IMR-90 (cell line): ENCODE results near the gene SNRPA1. TPM values are rescaled to one million over a fixed set of nuclear protein-coding genes. Genes with fewer than 3 reads are reported as not detected.
"Not testable (repeated sequence)": the region's sequence is repeated elsewhere in the genome, so short reads cannot be mapped to it uniquely, and the experiment has no call there.

Experiments used
- ATAC-seq: fragments of 200-7000 bp; cut with Tn5 transposase; 2 replicates; pipeline ENCODE4 v1.9.1; 2020; ENCODE audit warnings: low read depth, mild to moderate bottlenecking, moderate library complexity
- BruUV-seq: library from RNA; stranded (reverse); fragments of 400-500 nt; replicated peaks from 2 replicates; lab custom pipeline; 2021; lab: Mats Ljungman, UMichigan
- CTCF ChIA-PET: fragments of 300-600 bp; formaldehyde crosslinking; extraction: SDS; loops from one replicate; lab custom pipeline; 2021; ENCODE audit warnings: antibody characterized with exemption; lab: Yijun Ruan, JAX
- POLR2A ChIA-PET: fragments of 300-600 bp; sonication (Branson Sonifier 250); formaldehyde crosslinking; loops from one replicate; lab custom pipeline; 2022; ENCODE audit warnings: antibody characterized with exemption; ENCODE audit not compliant: unreplicated experiment; lab: Charles Lee
- DNase-seq: peaks from one replicate; pipeline ENCODE4 v3.0.0; 2013
- H2AFZ ChIP-seq: replicated peaks from 2 replicates; pipeline ENCODE3; 2013; ENCODE audit warnings: low read length, mild to moderate bottlenecking; ENCODE audit not compliant: poor library complexity
- H2AK5ac ChIP-seq: 2 replicates; pipeline ENCODE4 v1.6.1; 2013; ENCODE audit warnings: low read depth, low read length, inconsistent platforms
- H2AK9ac ChIP-seq: replicated peaks from 2 replicates; pipeline ENCODE3; 2013; ENCODE audit warnings: mild to moderate bottlenecking, low read depth, low read length, moderate library complexity; ENCODE audit not compliant: poor library complexity
- H2BK120ac ChIP-seq: 2 replicates; pipeline ENCODE4 v1.6.1; 2013; ENCODE audit warnings: low read depth, low read length, inconsistent platforms
- H2BK15ac ChIP-seq: 3 replicates; pipeline ENCODE4 v1.6.1; 2013; ENCODE audit warnings: low read depth, low read length, inconsistent platforms
- H2BK20ac ChIP-seq: 2 replicates; pipeline ENCODE4 v1.6.1; 2013; ENCODE audit warnings: low read depth, mild to moderate bottlenecking, inconsistent platforms, low read length, moderate library complexity
- H2BK5ac ChIP-seq: 2 replicates; pipeline ENCODE4 v1.6.1; 2013; ENCODE audit warnings: mild to moderate bottlenecking, low read depth, low read length, inconsistent platforms; ENCODE audit not compliant: poor library complexity, severe bottlenecking
- H3K14ac ChIP-seq: replicated peaks from 2 replicates; pipeline ENCODE4 v1.6.1; 2013; ENCODE audit warnings: low read depth, low read length, inconsistent platforms
- H3K18ac ChIP-seq: 2 replicates; pipeline ENCODE4 v1.6.1; 2013; ENCODE audit warnings: low read depth, low read length, control low read depth
- H3K23ac ChIP-seq: 2 replicates; pipeline ENCODE4 v1.6.1; 2013; ENCODE audit warnings: low read depth, low read length, inconsistent platforms
- H3K27ac ChIP-seq: 2 replicates; pipeline ENCODE4 v1.5.1; 2013; ENCODE audit warnings: mild to moderate bottlenecking, control low read depth, low read length; ENCODE audit not compliant: insufficient read depth
- H3K27me3 ChIP-seq: 2 replicates; pipeline ENCODE4 v1.6.1; 2013; ENCODE audit warnings: low read length; ENCODE audit not compliant: control insufficient read depth, insufficient read depth
- H3K36me3 ChIP-seq: 2 replicates; pipeline ENCODE4 v1.6.1; 2013; ENCODE audit warnings: low read length, mixed read lengths; ENCODE audit not compliant: control insufficient read depth, insufficient read depth
- H3K4ac ChIP-seq: 2 replicates; pipeline ENCODE4 v1.6.1; 2013; ENCODE audit warnings: low read depth, low read length, inconsistent platforms
- H3K4me1 ChIP-seq: 2 replicates; pipeline ENCODE4 v1.6.1; 2013; ENCODE audit warnings: low read length, mixed read lengths; ENCODE audit not compliant: control insufficient read depth, insufficient read depth
- H3K4me2 ChIP-seq: 2 replicates; pipeline ENCODE4 v1.6.1; 2013; ENCODE audit warnings: low read depth, mild to moderate bottlenecking, control low read depth, low read length, moderate library complexity
- H3K4me3 ChIP-seq: 2 replicates; pipeline ENCODE4 v1.5.1; 2013; ENCODE audit warnings: low read depth, mild to moderate bottlenecking, control low read depth, low read length, moderate library complexity; ENCODE audit not compliant: insufficient read depth
- H3K56ac ChIP-seq: 2 replicates; pipeline ENCODE4 v1.6.1; 2013; ENCODE audit warnings: low read length, inconsistent platforms; ENCODE audit not compliant: insufficient read depth; ENCODE audit errors: extremely low read depth
- H3K79me1 ChIP-seq, 2 experiments: 2 replicates each; pipeline ENCODE4 v1.6.1; 2013; ENCODE audit warnings: low read length in 2 of 2, inconsistent platforms in 1 of 2, low read depth in 1 of 2
- H3K9ac ChIP-seq: 2 replicates; pipeline ENCODE4 v1.6.1; 2013; ENCODE audit warnings: low read depth, low read length, control low read depth
- H3K9me1 ChIP-seq: 2 replicates; pipeline ENCODE4 v1.6.1; 2013; ENCODE audit warnings: low read length, inconsistent platforms; ENCODE audit not compliant: insufficient read depth
- H3K9me3 ChIP-seq: 2 replicates; pipeline ENCODE4 v1.6.1; 2013; ENCODE audit warnings: low read length; ENCODE audit not compliant: control insufficient read depth, insufficient read depth
- H4K20me1 ChIP-seq: 2 replicates; pipeline ENCODE4 v1.6.1; 2013; ENCODE audit warnings: low read length, inconsistent platforms; ENCODE audit not compliant: insufficient read depth
- H4K5ac ChIP-seq: 2 replicates; pipeline ENCODE4 v1.6.1; 2013; ENCODE audit warnings: mild to moderate bottlenecking, low read depth, low read length, control low read depth
- H4K8ac ChIP-seq, 2 experiments: 2 replicates each; pipeline ENCODE4 v1.6.1; 2013; ENCODE audit warnings: low read depth in 2 of 2, low read length in 2 of 2, control low read depth in 1 of 2, inconsistent platforms in 1 of 2
- H4K91ac ChIP-seq: 2 replicates; pipeline ENCODE4 v1.6.1; 2013; ENCODE audit warnings: low read depth, low read length, inconsistent platforms; ENCODE audit not compliant: insufficient read depth
- CEBPB ChIP-seq: IDR thresholded peaks from 2 replicates; pipeline ENCODE4 v1.6.1; 2012; ENCODE audit warnings: low read depth, low read length, improper control_type of control experiment
- FOS ChIP-seq: fragments of 150-350 bp; IDR thresholded peaks from 2 replicates; pipeline ENCODE4 v1.6.1; 2016; ENCODE audit warnings: low read depth, low read length
- RAD21 ChIP-seq: IDR thresholded peaks from 2 replicates; pipeline ENCODE4 v1.6.1; 2012; ENCODE audit warnings: low read length, improper control_type of control experiment
- SMC3 ChIP-seq: fragments of 150-350 bp; IDR thresholded peaks from 2 replicates; pipeline ENCODE4 v1.6.1; 2016; ENCODE audit warnings: low read depth, mild to moderate bottlenecking, antibody characterized with exemption, low read length, moderate library complexity
- WGBS, 2 experiments: methylation state at CpG; one replicate each; pipeline versions ENCODE4 v1.1.5 to v1.1.7; 2013; ENCODE audit warnings: missing lambda C conversion rate in 2 of 2; ENCODE audit not compliant: insufficient read length in 1 of 2; ENCODE audit errors: extremely low coverage in 2 of 2; 5-methylcytosine and 5-hydroxymethylcytosine counted together
- dilution Hi-C: fragments of 300-500 bp; cut with HindIII; formaldehyde crosslinking; loops from one replicate; pipeline ENCODE4 v1.14.3; 2018; ENCODE audit warnings: low sequenced_read_pairs; ENCODE audit not compliant: unreplicated experiment
- in situ Hi-C: fragments of 300-500 bp; cut with MboI; formaldehyde crosslinking; loops from 3 replicates; pipeline ENCODE4 v1.14.3; 2019; ENCODE audit warnings: low sequenced_read_pairs, inconsistent platforms, mixed read lengths
- intact Hi-C: fragments of 100-400 bp; cut with micrococcal nuclease; formaldehyde crosslinking; loops from 2 replicates; pipeline ENCODE4 v1.10.0; 2022
- polyA plus RNA-seq, 3 experiments: library from polyadenylated mRNA; depleted of rRNA; stranded (reverse); fragments of >200 nt; gene quantifications; 2 replicates each; pipeline ENCODE4 v1.2.3, GENCODE V29; 2012; ENCODE audit warnings: low replicate concordance in 1 of 3
- total RNA-seq: library from RNA; depleted of rRNA; stranded (reverse); fragments of >200 nt; gene quantifications from 2 replicates; pipeline ENCODE4 v1.2.3, GENCODE V29; 2012
- TF ChIP-seq, protein P1 (sequence below): conservative IDR thresholded peaks from 2 replicates; pipeline ENCODE4 v1.5.1; 2012; ENCODE audit warnings: mild to moderate bottlenecking, low read depth, low read length, improper control_type of control experiment

Gene SNRPA1
- total and polyA plus RNA-seq, 2 of the 4 experiments (the other 2 are of a cell fraction), result 37.1 to 79.9 TPM

DNA sequence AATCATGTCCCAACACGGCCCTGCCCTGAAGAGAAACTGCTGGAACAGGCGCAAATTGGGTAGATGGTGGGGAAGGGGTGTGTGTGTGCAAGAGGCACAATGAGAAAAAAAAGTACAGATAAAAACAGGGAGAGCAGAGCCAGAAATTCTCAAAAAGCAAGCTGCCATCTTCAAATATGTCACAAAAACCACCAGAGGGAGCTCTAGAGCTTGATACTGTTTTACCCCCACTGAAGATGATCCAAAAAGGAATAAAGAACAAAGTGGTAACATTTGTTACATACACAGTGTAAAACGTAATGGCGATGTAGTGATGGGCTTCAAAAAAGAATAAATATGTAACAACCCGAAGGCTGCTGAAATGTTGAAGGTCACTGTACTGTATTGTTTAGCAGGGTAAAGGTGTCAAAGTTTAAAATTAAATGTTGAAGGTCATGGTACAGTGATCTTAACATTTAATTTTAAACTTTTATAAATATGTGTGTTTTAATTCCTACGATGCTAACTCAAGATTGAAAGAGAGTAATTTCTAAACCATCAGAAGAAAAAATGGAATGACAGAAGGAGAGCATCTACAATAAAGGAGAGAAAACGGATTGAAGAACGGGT, 6.0 kb downstream of the SNRPA1 start:
- TF ChIP-seq, protein P1, sequence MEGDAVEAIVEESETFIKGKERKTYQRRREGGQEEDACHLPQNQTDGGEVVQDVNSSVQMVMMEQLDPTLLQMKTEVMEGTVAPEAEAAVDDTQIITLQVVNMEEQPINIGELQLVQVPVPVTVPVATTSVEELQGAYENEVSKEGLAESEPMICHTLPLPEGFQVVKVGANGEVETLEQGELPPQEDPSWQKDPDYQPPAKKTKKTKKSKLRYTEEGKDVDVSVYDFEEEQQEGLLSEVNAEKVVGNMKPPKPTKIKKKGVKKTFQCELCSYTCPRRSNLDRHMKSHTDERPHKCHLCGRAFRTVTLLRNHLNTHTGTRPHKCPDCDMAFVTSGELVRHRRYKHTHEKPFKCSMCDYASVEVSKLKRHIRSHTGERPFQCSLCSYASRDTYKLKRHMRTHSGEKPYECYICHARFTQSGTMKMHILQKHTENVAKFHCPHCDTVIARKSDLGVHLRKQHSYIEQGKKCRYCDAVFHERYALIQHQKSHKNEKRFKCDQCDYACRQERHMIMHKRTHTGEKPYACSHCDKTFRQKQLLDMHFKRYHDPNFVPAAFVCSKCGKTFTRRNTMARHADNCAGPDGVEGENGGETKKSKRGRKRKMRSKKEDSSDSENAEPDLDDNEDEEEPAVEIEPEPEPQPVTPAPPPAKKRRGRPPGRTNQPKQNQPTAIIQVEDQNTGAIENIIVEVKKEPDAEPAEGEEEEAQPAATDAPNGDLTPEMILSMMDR, result peak; percentile 61
- TF ChIP-seq FOS (no peak), RAD21 (peak; percentile 37), CEBPB (no peak), SMC3 (peak; percentile 45)
- dilution Hi-C loops, result no loop called here
- H3K4me2 ChIP-seq, result no peak overlapping the region
- no peaks in the 10 kb centered on the region for H3K27me3 ChIP-seq
- no peak overlapping the region for H2AK5ac ChIP-seq
- no peak overlapping the region for H3K14ac ChIP-seq
- H3K4me3 ChIP-seq, result no peak overlapping the region
- H3K9me1 ChIP-seq, result no peaks in the 10 kb centered on the region
- H3K79me1 ChIP-seq, result peaks cover 30 to 52% of the 10 kb centered on the region in 2 experiments
- H3K4me1 ChIP-seq, result peaks cover 4% of the 10 kb centered on the region
- BruUV-seq, result no TSS peak
- no peaks in the 10 kb centered on the region for H3K9me3 ChIP-seq
- H4K91ac ChIP-seq, result no peak overlapping the region
- no peak overlapping the region for H2BK5ac ChIP-seq
- H2BK15ac ChIP-seq, result no peak overlapping the region
- no peak overlapping the region for H2BK20ac ChIP-seq
- no CpG with 5 or more reads among the region's 8 CpGs for WGBS, 2 experiments
- no peak overlapping the region for H3K9ac ChIP-seq
- peaks cover 38% of the 10 kb centered on the region for H4K20me1 ChIP-seq
- H4K5ac ChIP-seq, result no peak overlapping the region
- no peak overlapping the region for H4K8ac ChIP-seq
- no peak overlapping the region for H3K56ac ChIP-seq
- peaks cover 31% of the 10 kb centered on the region for H3K36me3 ChIP-seq
- CTCF ChIA-PET, result interaction anchor here (0.6 to 2.4 kb wide), 6 partner anchors 13 to 671 kb away, joined by 3 to 9 read pairs (median 4); no protein-coding TSS in a partner anchor
- H3K27ac ChIP-seq, result no peak overlapping the region
- DNase-seq, result peak; percentile 55
- no peak overlapping the region for H2AFZ ChIP-seq
- in situ Hi-C loops, result no loop called here
- no peak overlapping the region for H3K4ac ChIP-seq
- no peak overlapping the region for H3K23ac ChIP-seq
- peak; percentile 46; the same call in 1 of the 2 replicates for ATAC-seq
- no peak overlapping the region for H2AK9ac ChIP-seq
- intact Hi-C loops, result no loop called here
- POLR2A ChIA-PET, result interaction anchor here (0.6 kb wide), 1 partner anchor 486 kb away, joined by 3 read pairs; no protein-coding TSS in a partner anchor
- H2BK120ac ChIP-seq, result no peak overlapping the region
- H3K18ac ChIP-seq, result no peak overlapping the region

DNA sequence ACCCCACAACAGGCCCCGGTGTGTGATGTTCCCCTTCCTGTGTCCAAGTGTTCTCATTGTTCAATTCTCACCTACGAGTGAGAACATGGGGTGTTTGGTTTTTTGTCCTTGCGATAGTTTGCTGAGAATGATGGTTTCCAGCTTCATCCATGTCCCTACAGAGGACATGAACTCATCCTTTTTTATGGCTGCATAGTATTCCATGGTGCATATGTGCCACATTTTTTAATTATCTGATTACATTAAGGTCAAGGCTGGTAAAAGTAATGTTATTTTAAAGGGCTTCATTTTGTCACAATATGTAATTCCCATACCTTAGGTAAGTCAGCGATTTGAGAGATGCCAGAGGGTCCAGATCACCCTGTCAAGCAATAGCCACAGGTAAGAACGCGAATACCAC, 7.7 kb downstream of the SNRPA1 start:
- H3K4me1 ChIP-seq, H2BK15ac ChIP-seq, H2BK20ac ChIP-seq, H2AFZ ChIP-seq, H3K4ac ChIP-seq, POLR2A ChIA-PET, H3K18ac ChIP-seq, DNase-seq, H3K27me3 ChIP-seq, H3K4me2 ChIP-seq, in situ Hi-C loops, H4K8ac ChIP-seq, BruUV-seq, H3K14ac ChIP-seq, H4K91ac ChIP-seq, H2AK9ac ChIP-seq, H3K9ac ChIP-seq, H3K27ac ChIP-seq, H2AK5ac ChIP-seq, H3K4me3 ChIP-seq, intact Hi-C loops, H2BK120ac ChIP-seq, H3K23ac ChIP-seq, dilution Hi-C loops, H2BK5ac ChIP-seq, H3K9me1 ChIP-seq, ATAC-seq, H3K56ac ChIP-seq, H3K9me3 ChIP-seq, H4K5ac ChIP-seq: not testable (repeated sequence)
- WGBS, 2 experiments, result no CpG with 5 or more reads among the region's 6 CpGs
- Histone ChIP-seq H3K79me1 (peaks cover 31 to 48% of the 10 kb centered on the region in 2 experiments), H3K36me3 (peaks cover 42% of the 10 kb centered on the region), H4K20me1 (peaks cover 28% of the 10 kb centered on the region)
- CTCF ChIA-PET, result interaction anchor here (0.7 to 2.4 kb wide), 2 partner anchors 29 to 355 kb away, joined by 6 to 9 read pairs; no protein-coding TSS in a partner anchor
